Activated gamma-delta T cell (primary cell): ENCODE measurements around the gene SLC28A1.

Experiments used
- DNase-seq: peaks from one replicate; lab custom pipeline; 2025; lab: John Stamatoyannopoulos, UW

The SLC28A1 gene

GRCh38 chr15:84885801-84886200 is 1.3 kb downstream of the SLC28A1 start:
- DNase-seq: no peak

GRCh38 chr15:84886211-84886983 is 1.9 kb downstream of the SLC28A1 start:
- DNase-seq: no peak

- no peak for DNase-seq
Measured at GRCh38 chr15:84886984-84887299, 2.5 kb downstream of the SLC28A1 start.

DNA sequence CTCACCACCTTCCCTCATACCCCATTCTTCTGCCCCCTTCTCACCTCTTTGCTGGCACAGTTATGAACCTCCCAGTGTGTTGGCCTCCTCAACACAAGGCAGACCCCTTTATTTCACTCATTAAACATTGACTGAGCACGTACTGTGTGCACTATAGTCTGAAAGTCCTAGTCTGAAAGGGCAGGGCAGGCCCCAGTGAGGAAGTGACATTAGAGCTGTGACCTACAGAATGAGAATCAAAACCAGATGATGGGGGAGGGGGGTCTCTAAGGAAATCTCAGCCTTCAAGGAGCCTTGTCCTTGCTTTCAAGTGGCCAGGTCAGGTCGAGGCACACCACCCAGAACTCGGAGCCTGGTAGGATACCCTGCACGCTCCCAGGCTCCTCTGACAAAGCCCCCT is 3.5 kb downstream of the SLC28A1 start:
- no peak for DNase-seq

DNA sequence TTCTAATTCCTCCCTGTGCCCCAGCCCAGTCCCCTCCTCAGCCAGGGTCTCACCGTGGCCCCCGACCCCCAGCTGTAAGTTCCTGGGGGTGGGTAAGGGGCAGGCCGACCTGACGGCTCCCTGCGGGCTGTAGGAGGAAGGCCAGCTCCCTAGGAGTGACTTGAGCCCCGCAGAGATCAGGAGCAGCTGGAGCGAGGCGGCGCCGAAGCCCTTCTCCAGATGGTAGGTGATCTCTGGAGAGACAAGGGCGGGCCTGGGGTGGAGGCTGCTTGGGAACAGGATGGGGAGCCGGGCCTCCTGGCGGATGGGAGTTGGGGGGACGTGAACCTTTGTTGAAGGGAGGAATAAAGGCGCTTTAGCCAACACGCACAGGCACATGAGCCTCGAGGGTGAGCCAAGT is 4.2 kb downstream of the SLC28A1 start:
- no peak for DNase-seq

GRCh38 chr15:84889313-84889990 is 5.0 kb downstream of the SLC28A1 start:
- no peak for DNase-seq

- DNase-seq: no peak
Measured at GRCh38 chr15:84889991-84890669, 5.7 kb downstream of the SLC28A1 start.

GRCh38 chr15:84890670-84891162 is 6.3 kb downstream of the SLC28A1 start:
- DNase-seq: no peak

- no peak for DNase-seq
Measured at GRCh38 chr15:84891339-84891738, 6.9 kb downstream of the SLC28A1 start.

DNA sequence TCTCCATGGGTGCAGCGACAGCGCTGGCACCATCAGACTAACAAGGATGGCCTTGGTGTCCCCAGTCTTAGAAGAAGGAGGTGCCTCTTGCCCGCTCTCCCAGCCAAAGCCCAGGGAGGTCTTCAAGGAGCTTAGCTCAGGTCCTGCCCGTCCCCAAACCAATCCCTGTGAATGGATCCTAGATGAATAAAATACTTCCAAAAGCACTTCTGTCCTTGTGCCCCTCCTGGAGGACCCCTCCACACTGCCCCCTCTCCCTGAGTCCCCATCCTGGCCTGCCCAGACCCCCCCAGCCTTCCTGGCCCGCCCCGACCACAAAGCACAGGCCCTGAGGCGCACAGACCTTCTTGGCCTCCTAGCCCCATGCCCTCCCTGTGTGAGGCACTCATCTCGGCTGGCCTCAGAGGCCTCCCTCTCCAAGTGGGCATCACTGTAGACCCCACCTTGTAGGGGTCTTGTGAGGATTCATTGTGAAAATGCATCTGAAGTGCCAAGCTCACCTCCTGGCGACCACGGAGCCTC is 8.4 kb downstream of the SLC28A1 start:
- no peak for DNase-seq

GRCh38 chr15:84893607-84894006 is 9.1 kb downstream of the SLC28A1 start:
- no peak for DNase-seq

DNA sequence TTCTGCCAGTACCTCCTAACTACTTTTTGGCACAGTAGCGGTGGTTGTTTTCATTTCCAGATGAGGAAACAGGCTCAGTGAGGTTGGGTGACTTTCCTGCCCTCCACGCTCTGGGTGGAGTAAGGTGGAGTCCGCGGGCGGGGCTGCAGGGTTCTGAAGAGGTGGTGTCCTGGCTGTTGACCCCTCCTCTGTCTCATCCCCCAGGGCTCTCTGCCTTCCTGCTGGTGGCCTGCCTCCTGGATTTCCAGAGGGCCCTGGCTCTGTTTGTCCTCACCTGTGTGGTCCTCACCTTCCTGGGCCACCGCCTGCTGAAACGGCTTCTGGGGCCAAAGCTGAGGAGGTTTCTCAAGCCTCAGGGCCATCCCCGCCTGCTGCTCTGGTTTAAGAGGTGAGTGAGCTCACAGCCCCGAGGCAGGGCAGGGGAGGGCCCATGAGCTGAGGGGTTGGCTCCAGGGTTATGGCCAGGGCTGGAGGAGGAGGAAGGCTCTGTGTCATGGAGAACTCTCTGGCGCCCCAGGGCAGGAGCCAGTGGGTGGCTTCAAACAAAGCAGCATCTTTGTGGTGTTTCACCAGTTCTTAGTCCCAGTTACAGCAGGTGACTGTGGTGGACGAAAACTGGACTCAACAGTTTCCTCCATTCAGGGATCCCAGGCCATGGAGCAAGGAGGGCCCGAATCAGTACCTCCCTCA is 10.4 kb downstream of the SLC28A1 start:
- no peak for DNase-seq

DNA sequence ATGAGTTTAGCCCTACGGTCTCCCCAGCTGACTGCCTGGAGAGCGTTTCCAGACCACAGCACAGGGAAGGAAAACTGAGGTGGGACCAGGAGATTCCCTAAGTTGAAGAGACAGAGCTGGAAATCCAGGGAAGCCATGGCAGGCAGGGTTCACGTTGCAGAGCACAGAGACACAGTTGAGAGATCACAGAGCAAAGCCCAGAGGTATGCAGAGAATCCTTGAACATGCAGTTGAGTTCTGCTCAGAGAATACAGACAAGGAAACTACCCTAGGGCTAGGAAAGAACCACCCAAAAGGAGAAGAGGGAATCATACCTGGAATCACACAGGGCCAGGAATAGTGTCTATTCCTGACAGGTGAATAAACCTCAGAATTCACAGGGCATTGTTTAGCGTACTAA is 14.3 kb downstream of the SLC28A1 start:
- no peak for DNase-seq

DNA sequence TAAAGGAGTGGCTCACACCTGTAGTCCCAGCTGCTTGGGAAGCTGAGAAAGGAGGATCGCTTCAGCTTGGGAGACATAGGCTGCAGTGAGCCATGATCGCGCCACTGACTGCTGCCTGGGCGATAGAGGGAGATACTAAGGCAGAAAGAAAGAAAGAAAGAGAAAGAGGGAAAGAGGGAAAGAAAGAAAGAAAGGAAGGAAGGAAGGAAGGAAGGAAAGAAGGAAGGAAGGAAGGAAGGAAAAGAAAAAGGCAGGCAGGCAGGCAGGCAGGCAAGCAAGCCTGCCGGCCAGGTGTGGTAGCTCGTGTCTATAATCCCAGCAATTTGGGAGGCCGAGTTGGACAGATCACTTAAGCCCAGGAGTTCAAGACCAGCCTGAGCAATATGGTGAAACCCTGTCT is 15.3 kb downstream of the SLC28A1 start:
- no peak for DNase-seq

DNA sequence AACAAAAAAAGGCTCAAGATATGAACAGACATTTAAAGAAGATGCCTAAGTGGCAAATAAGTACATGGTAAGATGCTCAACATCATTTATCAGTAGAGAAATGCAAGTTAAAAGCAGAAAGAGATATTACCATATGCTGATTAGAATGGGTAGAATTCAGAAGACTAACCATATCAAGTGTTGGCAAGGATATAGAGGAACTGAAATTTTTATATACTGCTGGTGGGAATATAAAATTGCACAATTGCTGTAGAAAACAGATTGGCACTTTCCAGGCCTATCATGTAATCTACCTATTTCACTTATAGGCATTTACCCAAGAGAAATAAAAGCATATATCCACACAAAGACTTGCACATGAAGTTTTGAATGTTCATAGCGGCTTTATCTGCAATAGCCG is 17.1 kb downstream of the SLC28A1 start:
- no peak for DNase-seq

GRCh38 chr15:84903751-84904150 is 19.3 kb downstream of the SLC28A1 start:
- no peak for DNase-seq

DNA sequence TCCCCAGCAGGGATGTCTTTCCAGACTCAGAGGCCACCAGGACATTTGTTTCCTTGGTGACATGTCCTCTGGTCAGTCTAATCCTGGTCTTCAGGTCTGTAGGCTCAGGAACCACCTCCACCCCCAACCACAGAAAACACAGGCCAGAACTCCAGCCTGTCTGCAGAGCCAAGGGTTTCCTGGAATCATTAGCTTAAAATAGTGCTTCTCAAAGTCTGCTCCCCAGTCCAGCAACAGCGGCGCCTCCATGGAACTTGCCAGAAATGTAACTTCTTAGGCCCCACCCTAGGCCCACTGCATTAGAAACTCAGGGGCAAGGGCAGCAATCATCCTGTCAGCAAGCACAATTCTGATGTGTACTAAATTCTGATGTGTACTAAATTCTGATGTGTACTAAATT is 20.0 kb downstream of the SLC28A1 start:
- no peak for DNase-seq

DNA sequence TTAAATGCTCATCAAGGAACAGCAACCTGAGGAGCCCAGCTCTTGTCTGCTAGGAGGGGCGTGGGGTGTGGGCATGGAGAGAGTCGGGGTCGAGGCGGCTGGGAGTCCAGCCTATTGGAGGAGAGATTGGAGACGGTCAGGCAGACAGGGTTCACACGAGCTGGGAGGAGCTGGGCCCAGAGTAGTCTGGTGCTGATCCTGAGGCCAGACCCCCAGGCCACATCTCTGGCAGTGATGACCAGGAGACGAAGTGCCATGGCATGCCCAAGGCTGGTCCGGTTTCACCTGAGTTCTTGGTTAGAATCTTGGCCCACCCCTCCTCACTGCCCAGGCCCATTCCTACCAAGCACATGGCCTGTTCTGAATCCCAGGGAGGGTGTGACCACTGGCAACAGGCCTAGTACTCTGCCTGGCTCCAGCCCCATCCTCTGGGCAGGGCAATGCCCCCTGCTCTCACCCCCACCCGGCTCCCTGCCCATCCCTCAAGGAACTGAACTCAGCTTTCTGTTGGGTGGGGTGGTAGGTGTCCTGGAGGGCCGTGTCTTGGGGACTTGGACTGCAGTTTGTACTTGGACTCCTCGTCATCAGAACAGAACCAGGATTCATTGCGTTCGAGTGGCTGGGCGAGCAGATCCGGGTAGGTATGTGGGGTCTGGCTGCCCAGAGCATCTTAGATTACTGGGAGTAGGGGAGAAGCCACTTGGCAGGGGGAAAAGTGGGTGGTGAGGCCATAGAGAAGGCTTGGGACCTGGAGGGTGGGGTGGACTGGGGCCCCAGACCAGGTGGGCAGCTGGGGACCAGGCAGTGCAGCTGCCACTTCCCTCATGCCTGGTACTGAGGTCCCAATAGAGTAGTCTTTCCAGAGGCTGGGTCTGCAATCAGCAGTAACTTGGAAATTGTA is 20.8 kb downstream of the SLC28A1 start:
- no peak for DNase-seq

DNA sequence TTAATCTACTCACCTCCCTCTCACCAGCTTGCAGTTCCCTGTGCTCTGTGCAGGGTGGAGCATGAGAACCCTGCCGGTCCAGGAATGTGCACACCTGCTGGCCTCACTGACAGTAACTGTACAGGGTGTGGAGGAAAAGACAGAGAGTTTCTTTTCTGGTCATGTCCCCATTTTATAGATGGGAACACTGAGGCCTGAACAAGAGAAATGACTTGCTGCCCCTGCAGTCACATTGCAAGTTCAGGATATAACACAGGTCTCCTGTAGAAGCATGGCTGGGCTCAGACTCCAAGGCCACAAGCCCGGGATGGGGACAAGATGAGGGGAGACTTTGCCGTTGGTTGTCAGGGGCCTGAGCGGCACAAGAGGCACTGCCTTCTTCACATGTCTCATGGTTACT is 23.3 kb downstream of the SLC28A1 start:
- DNase-seq: no peak

DNA sequence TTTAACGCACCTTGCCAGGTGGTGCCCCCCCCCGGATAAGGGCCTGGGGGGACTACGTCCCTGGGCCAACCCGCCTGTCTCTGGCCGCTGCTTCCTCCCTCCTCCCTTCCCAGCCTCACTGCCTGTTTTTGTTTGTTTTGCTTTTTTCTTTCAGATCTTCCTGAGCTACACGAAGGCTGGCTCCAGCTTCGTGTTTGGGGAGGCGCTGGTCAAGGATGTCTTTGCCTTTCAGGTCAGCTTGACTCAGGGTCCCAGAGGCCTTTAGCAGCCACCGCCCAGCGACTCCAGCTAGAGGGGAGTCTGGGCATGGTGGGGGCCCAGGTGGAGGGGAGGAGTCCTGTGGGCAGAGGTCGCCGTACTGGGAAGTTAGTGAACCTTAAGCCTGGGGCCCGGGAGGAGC is 24.1 kb downstream of the SLC28A1 start:
- DNase-seq: no peak

GRCh38 chr15:84909029-84909428 is 24.6 kb downstream of the SLC28A1 start:
- no peak for DNase-seq
